Heart left ventricle (tissue), 16 donors: ENCODE results near the gene PLN. TPM values are rescaled to one million over a fixed set of nuclear protein-coding genes. Genes with fewer than 3 reads are reported as not detected.

Source experiments
- ATAC-seq, 4 donors: fragments of 200-7000 bp; cut with Tn5 transposase; one replicate each; pipeline ENCODE4 v1.9.1; 2020 to 2022; ENCODE audit warnings: moderate library complexity in 4 of 4, mild to moderate bottlenecking in 3 of 4, moderate number of reproducible peaks in 1 of 4
- DNase-seq, 5 donors: peaks; one replicate each; pipeline ENCODE4 v3.0.0-alpha.2; 2020
- H3K27ac ChIP-seq, 12 donors: fragments of 200-600 bp; sonication (generic) in 4 of 12; one replicate each; pipeline versions ENCODE4 v1.5.0 to v1.8.0; 2016 to 2022; ENCODE audit warnings: mild to moderate bottlenecking in 2 of 12
- H3K27me3 ChIP-seq, 9 donors: fragments of 200-600 bp; sonication (generic) in 2 of 9; one replicate each; pipeline versions ENCODE4 v1.5.1 to v1.8.0; 2016 to 2022; ENCODE audit warnings: mild to moderate bottlenecking in 3 of 9
- H3K36me3 ChIP-seq, 9 donors: fragments of 200-600 bp; sonication (generic) in 2 of 9; one replicate each; pipeline versions ENCODE4 v1.5.0 to v1.8.0; 2018 to 2022; ENCODE audit warnings: mild to moderate bottlenecking in 2 of 9
- H3K4me1 ChIP-seq, 12 donors: fragments of 200-600 bp; sonication (generic) in 4 of 12; one replicate each; pipeline versions ENCODE4 v1.5.0 to v1.8.0; 2016 to 2022; ENCODE audit warnings: mild to moderate bottlenecking in 3 of 12
- H3K4me3 ChIP-seq, 12 donors: fragments of 200-600 bp; sonication (generic) in 4 of 12; one replicate each; pipeline versions ENCODE4 v1.5.0 to v1.8.0; 2017 to 2022; ENCODE audit warnings: mild to moderate bottlenecking in 9 of 12, moderate library complexity in 4 of 12
- H3K9me3 ChIP-seq, 12 donors: fragments of 200-600 bp; sonication (generic) in 4 of 12; one replicate each; pipeline versions ENCODE4 v1.5.0 to v1.8.0; 2016 to 2022; ENCODE audit warnings: mild to moderate bottlenecking in 1 of 12
- CTCF ChIP-seq, 12 donors: fragments of 200-600 bp; sonication (generic) in 4 of 12; IDR thresholded peaks; one replicate each; pipeline versions ENCODE4 v1.5.0 to v1.8.0; 2018 to 2022; ENCODE audit warnings: antibody characterized with exemption in 12 of 12, mild to moderate bottlenecking in 5 of 12
- POLR2A ChIP-seq, 2 donors: fragments of 450-650 bp; IDR thresholded peaks; one replicate each; pipeline ENCODE4 v1.6.1; 2017; ENCODE audit warnings: antibody characterized with exemption in 2 of 2, mild to moderate bottlenecking in 2 of 2, moderate library complexity in 2 of 2
- WGBS, 4 donors: extraction: QIAGEN DNeasy Blood & Tissue Kit in 2 of 4; methylation state at CpG; one replicate each; pipeline versions ENCODE4 v1.1.5 to v1.1.7; 2013 to 2018; 5-methylcytosine and 5-hydroxymethylcytosine counted together
- intact Hi-C, 10 donors: fragments of 100-400 bp; cut with DNase I; formaldehyde crosslinking; loops; one replicate each; pipeline versions ENCODE4 v1.11.1 to v1.14.2; 2022
- polyA plus RNA-seq, 2 donors: library from polyadenylated mRNA; stranded (reverse); fragments of 200-250 nt; gene quantifications; one replicate each; pipeline ENCODE4 v1.2.3, GENCODE V29; 2013
- total RNA-seq, 9 donors: library from RNA; depleted of rRNA in 2 of 9; stranded (reverse); fragments of >200 nt in 2 of 9; fragmentation: NEBNext Ultra II Directional in 3 of 9; extraction: Animal tissue kit (Norgen Biotek cat#: 25700) in 3 of 9; gene quantifications; one replicate each; pipeline versions ENCODE4 v1.1.0 to v1.2.4, GENCODE V29; 2016 to 2023
- donor health status: ischemic (EF 13 %, LVEDD 7.1; RV severe dilation, severe dysfunction).
- donor health status: healthy with polysubstance abuse.
- donor health status: DM: no; HTN: yes; CAD: no.
- donor health status: DM: no; HTN: no; CAD: no.
- donor health status: ischemic (EF 25% LVEDD 6.9; RV normal size, moderate dysfunction).
- donor health status: ischemic (EF 25% LVEDD 5.7; RV mildly dilated, moderate dysfunction).
- donor health status: healthy.
- donor health status: DM: yes; HTN: yes; CAD: no.
- donor health status: ischemic (EF 35%, LVEDD 5.7; RV mildly dilated, moderate dysfunction).
- donor health status: nonischemic (EF 11% LVEDD 7.7; RV severe dilation, severe dysfunction).
- donor health status: DM: yes; HTN: yes; CAD: no.
- donor health status: PGD.
- donor health status: ischemic (EF 29% LVEDD 5.4; RV normal size, mild dysfunction).
- donor health status: nonischemic (EF 23%, LVEDD 6.1; RV moderate dilation, normal function).

The PLN gene
- total and polyA plus RNA-seq, 11 donors: 974 to 3,015 (median 1,768) TPM

DNA sequence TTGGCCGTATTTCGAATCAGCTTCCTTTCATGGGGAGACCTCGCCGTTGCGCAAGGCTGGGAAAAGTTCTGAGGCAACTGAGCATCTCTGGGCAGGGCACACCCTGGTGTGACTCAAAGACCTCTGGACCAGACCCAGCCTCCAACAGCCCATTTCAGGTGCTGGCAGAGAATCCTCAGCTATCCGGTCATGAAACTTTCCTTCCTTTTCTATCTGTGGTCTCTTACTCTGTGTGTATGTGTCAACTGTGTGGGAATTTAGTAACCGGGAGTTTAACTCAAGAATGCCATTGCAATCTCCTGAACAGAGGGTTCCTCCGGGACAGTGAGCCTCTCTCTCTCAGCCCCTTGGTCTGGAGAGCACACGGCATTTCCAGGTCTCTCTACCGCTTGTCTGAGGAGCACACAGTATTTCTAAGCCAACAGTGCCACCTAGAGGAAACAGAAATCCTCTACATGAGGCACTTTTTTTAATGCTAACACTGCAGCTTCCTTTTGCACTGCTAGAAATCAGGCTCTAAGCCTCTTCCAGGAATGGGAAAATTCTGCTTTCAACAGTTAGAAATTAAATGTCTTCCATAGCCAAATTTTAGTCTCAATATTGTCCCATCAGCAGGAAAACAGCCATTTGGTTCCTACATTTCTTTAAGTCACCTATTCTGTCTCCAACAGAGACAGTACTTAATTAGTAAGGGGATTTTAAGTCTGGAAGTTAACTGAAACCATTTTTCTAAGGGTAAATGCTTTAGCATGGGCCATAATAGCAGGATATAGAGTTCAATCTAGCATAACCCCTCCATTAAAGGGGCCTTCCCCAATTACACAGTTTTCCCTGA lies 32.7 kb downstream of the PLN start:
- H3K4me3 ChIP-seq: peak overlapping the region in 1 of 12 donors; percentile 13

GRCh38 chr6:118581489-118581959 lies 33.4 kb downstream of the PLN start:
- TF ChIP-seq CTCF (IDR thresholded peaks at IDR 0.05) (no peak), POLR2A (IDR thresholded peaks at IDR 0.05) (no peak)
- H3K36me3 ChIP-seq: peaks cover 0 to 7% (median 0%) of the 10 kb centered on the region in 9 donors
- no peaks in the 10 kb centered on the region for H3K27me3 ChIP-seq
- 76 to 91% (median 82%) methylated on average over 5 of the region's 5 CpGs for WGBS, 4 donors
- DNase-seq (no peak), ATAC-seq (peak in 3 of 4 donors; percentile 28 to 74 (median 47))
- no peak overlapping the region for H3K4me3 ChIP-seq
- intact Hi-C loops: loop anchor here in 9 of 10 donors (2.0 to 10.0 kb wide), 7 partner anchors 36 to 607 kb away; no protein-coding TSS in a partner anchor
- H3K9me3 ChIP-seq: peaks cover 0 to 33% (median 18%) of the 10 kb centered on the region in 12 donors
- H3K4me1 ChIP-seq: peaks cover 0 to 20% (median 4%) of the 10 kb centered on the region in 12 donors
- H3K27ac ChIP-seq: no peak overlapping the region

More for the DNA sequence above, 32.7 kb downstream of the PLN start:
- whole genome bisulfite sequencing, 4 donors: 57 to 65% (median 59%) methylated on average over 9 to 10 of the region's 10 CpGs
- H3K27me3 ChIP-seq: no peaks in the 10 kb centered on the region
- H3K4me1 ChIP-seq: peaks cover 0 to 20% (median 4%) of the 10 kb centered on the region in 12 donors
- ATAC-seq (peak; percentile 76 to 95 (median 92)), DNase-seq (peak in 3 of 5 donors; percentile 30 to 51 (median 35))
- TF ChIP-seq CTCF (IDR thresholded peaks at IDR 0.05): peak; percentile 54 to 76 (median 69)
- no peak for TF ChIP-seq POLR2A (IDR thresholded peaks at IDR 0.05)
- intact Hi-C loops: loop anchor here in 9 of 10 donors (2.0 to 10.0 kb wide), 7 partner anchors 36 to 606 kb away; no protein-coding TSS in a partner anchor
- H3K9me3 ChIP-seq: peaks cover 0 to 41% (median 20%) of the 10 kb centered on the region in 12 donors
- H3K36me3 ChIP-seq: peaks cover 0 to 7% (median 0%) of the 10 kb centered on the region in 9 donors
- peak overlapping the region in 1 of 12 donors; percentile 46 for H3K27ac ChIP-seq

GRCh38 chr6:118584911-118585310 lies 36.8 kb downstream of the PLN start:
- intact Hi-C loops: loop anchor here in 7 of 10 donors (5.0 to 10.0 kb wide), 5 partner anchors 32 to 610 kb away; no protein-coding TSS in a partner anchor
- TF ChIP-seq POLR2A (IDR thresholded peaks at IDR 0.05): no peak
- TF ChIP-seq CTCF (IDR thresholded peaks at IDR 0.05): no peak
- peaks cover 0 to 36% (median 13%) of the 10 kb centered on the region in 12 donors for H3K4me1 ChIP-seq
- DNase-seq (no peak), ATAC-seq (no peak)
- H3K27ac ChIP-seq: no peak overlapping the region
- H3K27me3 ChIP-seq: no peaks in the 10 kb centered on the region
- 93 to 96% (median 94%) methylated on average over 5 of the region's 5 CpGs for WGBS, 4 donors
- peaks cover 0 to 3% (median 0%) of the 10 kb centered on the region in 12 donors for H3K9me3 ChIP-seq
- H3K36me3 ChIP-seq: no peaks in the 10 kb centered on the region
- H3K4me3 ChIP-seq: no peak overlapping the region
